ENCODE results near the gene CARD16.

Gene CARD16

GRCh38 chr11:105027678-105028077 lies 17.5 kb downstream of the CARD16 start:
- no peak overlapping the region for H3K4me3 ChIP-seq (ENCODE audit: low read depth, low read length)
- TF ChIP-seq, protein P1, sequence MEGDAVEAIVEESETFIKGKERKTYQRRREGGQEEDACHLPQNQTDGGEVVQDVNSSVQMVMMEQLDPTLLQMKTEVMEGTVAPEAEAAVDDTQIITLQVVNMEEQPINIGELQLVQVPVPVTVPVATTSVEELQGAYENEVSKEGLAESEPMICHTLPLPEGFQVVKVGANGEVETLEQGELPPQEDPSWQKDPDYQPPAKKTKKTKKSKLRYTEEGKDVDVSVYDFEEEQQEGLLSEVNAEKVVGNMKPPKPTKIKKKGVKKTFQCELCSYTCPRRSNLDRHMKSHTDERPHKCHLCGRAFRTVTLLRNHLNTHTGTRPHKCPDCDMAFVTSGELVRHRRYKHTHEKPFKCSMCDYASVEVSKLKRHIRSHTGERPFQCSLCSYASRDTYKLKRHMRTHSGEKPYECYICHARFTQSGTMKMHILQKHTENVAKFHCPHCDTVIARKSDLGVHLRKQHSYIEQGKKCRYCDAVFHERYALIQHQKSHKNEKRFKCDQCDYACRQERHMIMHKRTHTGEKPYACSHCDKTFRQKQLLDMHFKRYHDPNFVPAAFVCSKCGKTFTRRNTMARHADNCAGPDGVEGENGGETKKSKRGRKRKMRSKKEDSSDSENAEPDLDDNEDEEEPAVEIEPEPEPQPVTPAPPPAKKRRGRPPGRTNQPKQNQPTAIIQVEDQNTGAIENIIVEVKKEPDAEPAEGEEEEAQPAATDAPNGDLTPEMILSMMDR (IDR thresholded peaks at IDR 0.05; ENCODE audit: borderline replicate concordance, insufficient read depth, low read depth, low read length) = no peak

DNA sequence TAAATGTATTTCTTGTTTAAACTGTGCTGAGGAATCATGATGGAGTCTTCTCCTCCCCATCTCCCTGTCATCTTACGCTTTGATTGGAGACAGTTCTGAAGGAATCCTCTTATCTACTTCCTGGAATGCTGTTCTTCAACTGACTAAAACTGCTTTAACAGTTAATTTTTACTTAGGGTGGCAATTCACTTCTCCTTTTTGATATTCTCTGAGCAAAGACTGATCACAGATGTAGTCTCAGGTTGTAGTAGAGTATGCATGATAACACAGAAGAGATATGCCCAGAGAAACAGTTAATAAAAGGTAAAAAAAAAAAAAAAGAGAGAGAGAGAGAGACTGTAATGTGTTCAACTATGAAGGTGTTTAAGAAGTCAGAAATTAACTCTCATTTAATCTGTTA lies 20.7 kb downstream of the CARD16 start:
- no peak overlapping the region for H3K4me3 ChIP-seq (ENCODE audit: low read depth, low read length)
- TF ChIP-seq, protein P1 (IDR thresholded peaks at IDR 0.05; ENCODE audit: borderline replicate concordance, insufficient read depth, low read depth, low read length) = no peak

DNA sequence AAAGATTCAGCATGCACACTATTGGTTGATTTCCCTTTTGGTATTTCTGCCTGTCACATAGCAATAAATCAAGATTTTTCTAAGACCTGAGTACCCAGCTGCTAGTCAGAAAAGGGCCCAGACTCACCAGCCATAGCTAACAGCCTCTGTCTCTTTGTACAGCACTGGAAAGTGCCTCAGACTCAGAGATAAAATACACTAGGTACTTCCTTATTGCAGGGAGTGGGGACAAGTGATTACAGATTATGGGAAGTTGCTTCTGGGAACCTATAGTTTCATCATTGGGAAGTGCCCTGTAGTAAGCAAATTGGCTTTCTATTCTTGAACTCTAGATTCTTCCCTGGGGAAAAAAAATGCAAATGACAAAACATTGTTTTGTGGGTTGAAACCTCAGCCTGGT lies 22.1 kb downstream of the CARD16 start, which contains the start of gene CASP5:
CASP5 (minus strand) TSS at position 166 of the 400 bp plus-strand sequence; CDS start at position 134, 32 bp downstream.
- TF ChIP-seq, protein P1 (IDR thresholded peaks at IDR 0.05; ENCODE audit: borderline replicate concordance, insufficient read depth, low read depth, low read length) = no peak
- H3K4me3 ChIP-seq (ENCODE audit: low read depth, low read length) = no peak within 1 kb of the TSS

DNA sequence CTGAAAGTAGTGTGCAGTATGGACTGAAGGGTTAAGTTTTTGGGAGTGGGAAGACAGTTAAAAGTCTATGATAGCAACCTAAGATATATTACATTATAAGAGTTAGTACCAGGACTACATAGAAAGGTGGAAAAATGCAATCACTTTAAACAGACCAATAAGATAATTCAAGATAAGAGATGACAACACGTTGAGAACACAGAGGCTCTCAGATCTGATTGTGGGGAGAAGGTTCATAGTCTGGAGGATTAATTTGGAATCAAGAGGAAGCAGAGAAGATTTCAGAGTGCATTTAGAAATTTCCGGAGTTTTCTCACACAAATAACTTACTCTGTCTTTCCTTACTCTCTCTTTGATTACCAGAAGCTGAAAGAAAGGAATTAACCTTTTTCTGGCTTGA lies 22.6 kb downstream of the CARD16 start:
- TF ChIP-seq, protein P1 (IDR thresholded peaks at IDR 0.05; ENCODE audit: borderline replicate concordance, insufficient read depth, low read depth, low read length) = no peak
- H3K4me3 ChIP-seq (ENCODE audit: low read depth, low read length) = no peak overlapping the region

- no peak overlapping the region for H3K4me3 ChIP-seq (ENCODE audit: low read depth, low read length)
- TF ChIP-seq, protein P1 (IDR thresholded peaks at IDR 0.05; ENCODE audit: borderline replicate concordance, insufficient read depth, low read depth, low read length) = no peak
These were observed 37.7 kb downstream of the CARD16 start for GRCh38 chr11:105007463-105007862.

DNA sequence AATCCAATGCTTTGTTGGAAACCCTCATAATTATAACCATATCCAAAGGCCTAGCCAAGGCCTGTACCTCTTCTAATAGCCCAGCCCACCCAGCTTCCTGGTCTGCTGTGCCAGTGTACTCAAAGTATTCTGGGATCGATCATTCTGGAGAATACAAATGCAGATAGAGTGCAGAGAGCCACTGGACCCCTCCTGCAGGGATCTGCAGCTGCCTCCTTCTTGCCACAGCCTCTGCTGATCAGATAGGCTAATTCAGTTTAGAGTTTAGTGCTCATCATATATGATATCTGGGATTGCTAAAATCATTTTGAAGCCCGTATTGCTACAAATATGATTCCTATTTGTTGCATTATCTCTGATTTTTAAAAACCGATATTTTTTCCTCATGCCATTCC lies 39.7 kb downstream of the CARD16 start:
- TF ChIP-seq, protein P1 (IDR thresholded peaks at IDR 0.05; ENCODE audit: borderline replicate concordance, insufficient read depth, low read depth, low read length) = no peak
- H3K4me3 ChIP-seq (ENCODE audit: low read depth, low read length) = no peak overlapping the region

DNA sequence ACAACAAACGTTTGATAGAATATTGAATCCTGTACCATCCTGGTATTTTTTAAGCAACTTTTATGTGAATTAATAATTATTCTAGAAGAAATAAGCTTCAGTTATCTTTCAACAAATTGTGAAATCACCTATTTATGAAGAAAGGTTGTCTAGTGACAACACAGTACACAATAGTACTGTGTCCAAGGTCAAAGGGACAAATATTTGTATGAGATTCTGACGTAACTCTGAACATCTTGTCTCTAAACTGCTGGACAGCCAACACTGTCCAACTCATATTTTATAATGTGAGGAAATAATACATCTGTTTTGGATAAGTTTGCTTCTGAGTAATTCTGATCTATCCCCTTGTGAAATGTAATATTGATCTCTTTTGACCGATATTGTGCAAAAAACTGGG lies 41.1 kb downstream of the CARD16 start:
- H3K4me3 ChIP-seq (ENCODE audit: low read depth, low read length) = no peak overlapping the region
- TF ChIP-seq, protein P1 (IDR thresholded peaks at IDR 0.05; ENCODE audit: borderline replicate concordance, insufficient read depth, low read depth, low read length) = no peak
